RWPE1 (cell line): ENCODE results near the gene QKI.

Source experiments
- CTCF ChIA-PET: fragments of 350-600 bp; sonication (Branson Sonifier 250); formaldehyde crosslinking; extraction: SDS; loops from one replicate; lab custom pipeline; 2021; lab: Yijun Ruan, JAX
- POLR2A ChIA-PET: fragments of 400-600 bp; formaldehyde crosslinking; extraction: SDS; loops from one replicate; lab custom pipeline; 2020; ENCODE audit warnings: antibody characterized with exemption; ENCODE audit not compliant: low non-redundant PET; lab: Yijun Ruan, JAX
- DNase-seq: peaks from one replicate; pipeline ENCODE4 v3.0.0; 2012; ENCODE audit warnings: low spot score
- H3K27ac ChIP-seq: fragments of 450-650 bp; 2 replicates; pipeline ENCODE4 v1.5.1; 2017
- CTCF ChIP-seq: fragments of 450-650 bp; conservative IDR thresholded peaks from 2 replicates; pipeline ENCODE4 v1.5.1; 2017; ENCODE audit warnings: low read depth, mild to moderate bottlenecking

The QKI gene

GRCh38 chr6:163455552-163455951 is 41.0 kb downstream of the QKI start:
- POLR2A ChIA-PET = no interaction called here
- CTCF ChIA-PET = no interaction called here
- no peak overlapping the region for H3K27ac ChIP-seq
- no peak for TF ChIP-seq CTCF
- DNase-seq = no peak

- ChIA-PET CTCF (no interaction called here), POLR2A (no interaction called here)
- TF ChIP-seq CTCF = no peak
- peak; percentile 77 for DNase-seq
- H3K27ac ChIP-seq = no peak overlapping the region
Measured at GRCh38 chr6:163457637-163458561, 43.4 kb downstream of the QKI start.

- POLR2A ChIA-PET = no interaction called here
- TF ChIP-seq CTCF = no peak
- no peak overlapping the region for H3K27ac ChIP-seq
- CTCF ChIA-PET = no interaction called here
- DNase-seq = no peak
Measured at GRCh38 chr6:163459007-163459406, 44.5 kb downstream of the QKI start.

- no peak for TF ChIP-seq CTCF
- CTCF ChIA-PET = no interaction called here
- POLR2A ChIA-PET = no interaction called here
- DNase-seq = no peak
- H3K27ac ChIP-seq = no peak overlapping the region
Measured at GRCh38 chr6:163459536-163459935, 45.0 kb downstream of the QKI start.

GRCh38 chr6:163460307-163460782 is 45.8 kb downstream of the QKI start:
- no peak overlapping the region for H3K27ac ChIP-seq
- DNase-seq = peak; percentile 20
- no peak for TF ChIP-seq CTCF
- ChIA-PET POLR2A (no interaction called here), CTCF (no interaction called here)

GRCh38 chr6:163461696-163462095 is 47.2 kb downstream of the QKI start:
- no peak for TF ChIP-seq CTCF
- DNase-seq = no peak
- CTCF ChIA-PET = no interaction called here
- no peak overlapping the region for H3K27ac ChIP-seq
- POLR2A ChIA-PET = no interaction called here
